ENCODE results near the gene CEP112.

Gene CEP112

GRCh38 chr17:65902831-65903522 lies 289.0 kb downstream of the CEP112 start:
- no peak for TF ChIP-seq CTCF (IDR thresholded peaks at IDR 0.05; ENCODE audit: borderline replicate concordance, insufficient read depth, low read depth, low read length)
- H3K4me3 ChIP-seq (ENCODE audit: low read depth, low read length), result no peak overlapping the region

- no peak for TF ChIP-seq CTCF (IDR thresholded peaks at IDR 0.05; ENCODE audit: borderline replicate concordance, insufficient read depth, low read depth, low read length)
- H3K4me3 ChIP-seq (ENCODE audit: low read depth, low read length), result no peak overlapping the region
Observed at GRCh38 chr17:65902155-65902554, 289.8 kb downstream of the CEP112 start.

GRCh38 chr17:65901394-65901793 lies 290.5 kb downstream of the CEP112 start:
- TF ChIP-seq CTCF (IDR thresholded peaks at IDR 0.05; ENCODE audit: borderline replicate concordance, insufficient read depth, low read depth, low read length), result no peak

GRCh38 chr17:65900216-65900615 lies 291.7 kb downstream of the CEP112 start:
- no peak for TF ChIP-seq CTCF (IDR thresholded peaks at IDR 0.05; ENCODE audit: borderline replicate concordance, insufficient read depth, low read depth, low read length)
- H3K4me3 ChIP-seq (ENCODE audit: low read depth, low read length), result no peak overlapping the region

More at GRCh38 chr17:65901394-65901793, 290.5 kb downstream of the CEP112 start:
- no peak overlapping the region for H3K4me3 ChIP-seq (ENCODE audit: low read depth, low read length)

GRCh38 chr17:65898651-65899050 lies 293.3 kb downstream of the CEP112 start:
- H3K4me3 ChIP-seq (ENCODE audit: low read depth, low read length), result no peak overlapping the region
- no peak for TF ChIP-seq CTCF (IDR thresholded peaks at IDR 0.05; ENCODE audit: borderline replicate concordance, insufficient read depth, low read depth, low read length)

GRCh38 chr17:65896889-65897288 lies 295.0 kb downstream of the CEP112 start:
- no peak overlapping the region for H3K4me3 ChIP-seq (ENCODE audit: low read depth, low read length)
- TF ChIP-seq CTCF (IDR thresholded peaks at IDR 0.05; ENCODE audit: borderline replicate concordance, insufficient read depth, low read depth, low read length), result no peak

- TF ChIP-seq CTCF (IDR thresholded peaks at IDR 0.05; ENCODE audit: borderline replicate concordance, insufficient read depth, low read depth, low read length), result no peak
- no peak overlapping the region for H3K4me3 ChIP-seq (ENCODE audit: low read depth, low read length)
Observed at GRCh38 chr17:65895969-65896368, 296.0 kb downstream of the CEP112 start.
